LHCN-M2 (cell line): ENCODE data around the gene SCAI. TPM values are rescaled to one million over a fixed set of nuclear protein-coding genes. Genes with fewer than 3 reads are reported as not detected.

Experiments
- total RNA-seq: library from RNA; depleted of rRNA; stranded (reverse); fragments of >200 nt; gene quantifications from 2 replicates; pipeline ENCODE4 v1.2.3, GENCODE V29; 2014; rRNA removed

Gene SCAI
- total RNA-seq, 1 experiment from 2014 or later = 6.1 TPM

Other genes starting within 250 kb of the SCAI start
- gene GOLGA1, start 202.4 kb downstream of the SCAI start, total RNA-seq = 11.7 and 12.2 TPM in 2 replicates
- 38.3 and 38.4 TPM in 2 replicates for gene PPP6C, start 46.3 kb upstream of the SCAI start, total RNA-seq
- 24.4 and 24.5 TPM in 2 replicates for gene RABEPK, start 57.0 kb upstream of the SCAI start, total RNA-seq
- gene HSPA5, start 97.8 kb upstream of the SCAI start, total RNA-seq = 62.1 and 79.3 TPM in 2 replicates
- gene GAPVD1, start 118.3 kb upstream of the SCAI start, total RNA-seq = 28.5 and 29.9 TPM in 2 replicates